ENCODE data around the gene ARHGAP44. TPM values are rescaled to one million over a fixed set of nuclear protein-coding genes. Genes with fewer than 3 reads are reported as not detected.

Gene ARHGAP44
- total RNA-seq, 1 donor from 2014 or later: 0.28 TPM

DNA sequence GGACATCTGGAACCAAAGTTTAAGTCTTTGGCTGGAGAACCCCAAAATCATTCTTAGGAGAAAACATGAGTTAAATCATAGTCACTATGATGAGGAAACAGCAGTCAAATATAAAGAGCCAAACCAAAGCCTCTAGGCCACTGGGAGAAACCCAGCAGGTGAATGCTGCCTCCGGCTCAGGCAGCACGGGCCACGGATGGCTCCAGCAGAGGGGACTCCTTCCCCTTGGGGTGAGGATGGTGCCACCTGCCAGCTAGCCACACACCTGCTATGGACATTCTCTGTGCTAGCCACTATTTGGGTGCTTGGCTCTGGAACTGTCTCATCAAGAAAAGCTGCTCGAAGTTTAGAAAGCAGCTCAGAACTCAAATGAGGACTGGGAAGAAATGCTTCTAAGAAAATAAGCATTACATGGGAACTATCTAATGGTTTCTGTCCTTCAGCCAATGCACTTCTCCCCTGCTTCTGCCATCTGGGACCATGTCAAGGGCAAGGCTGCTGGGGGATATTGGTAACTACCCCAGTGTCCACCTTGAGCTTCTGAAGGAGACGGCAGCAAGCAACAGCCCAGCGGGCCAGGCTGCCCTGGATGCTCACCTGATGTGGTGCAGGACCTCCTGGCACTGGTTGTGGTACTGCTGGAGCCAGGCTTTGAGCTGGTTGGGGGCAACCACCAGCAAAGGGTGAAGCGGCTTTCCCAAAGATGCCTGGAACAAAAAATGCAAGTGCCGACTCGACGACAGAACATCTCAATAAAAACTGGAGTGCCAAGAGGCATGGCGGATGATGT, 206.0 kb downstream of the ARHGAP44 start:
- no peak for ATAC-seq

- ATAC-seq: no peak
Observed at GRCh38 chr17:12995896-12996295, 206.6 kb downstream of the ARHGAP44 start.

- no peak for ATAC-seq
Observed at GRCh38 chr17:12996357-12996756, 207.1 kb downstream of the ARHGAP44 start.

- no peak for ATAC-seq
Observed at GRCh38 chr17:12996941-12997340, 207.6 kb downstream of the ARHGAP44 start.

DNA sequence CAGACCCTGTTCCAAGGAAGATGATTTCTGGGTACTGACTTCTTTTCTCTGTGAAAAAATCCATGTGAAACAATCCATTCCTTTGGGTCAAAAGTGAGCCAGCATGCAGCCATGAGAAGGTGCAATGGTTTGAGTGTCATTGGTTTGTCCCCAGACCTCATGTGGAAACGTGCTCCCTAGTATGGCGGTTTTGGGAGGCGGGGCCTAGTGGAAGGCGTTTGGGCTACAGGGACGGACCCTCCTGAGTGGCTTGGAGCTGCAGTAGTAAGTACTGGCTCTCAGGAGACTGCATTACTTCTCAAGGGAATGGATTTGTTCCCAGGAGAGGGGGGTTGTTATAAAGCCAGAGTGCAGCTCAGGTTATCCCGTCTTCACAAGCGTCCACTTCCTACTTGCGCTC, 209.2 kb downstream of the ARHGAP44 start:
- ATAC-seq: no peak

GRCh38 chr17:12998874-12999273, 209.6 kb downstream of the ARHGAP44 start:
- no peak for ATAC-seq

DNA sequence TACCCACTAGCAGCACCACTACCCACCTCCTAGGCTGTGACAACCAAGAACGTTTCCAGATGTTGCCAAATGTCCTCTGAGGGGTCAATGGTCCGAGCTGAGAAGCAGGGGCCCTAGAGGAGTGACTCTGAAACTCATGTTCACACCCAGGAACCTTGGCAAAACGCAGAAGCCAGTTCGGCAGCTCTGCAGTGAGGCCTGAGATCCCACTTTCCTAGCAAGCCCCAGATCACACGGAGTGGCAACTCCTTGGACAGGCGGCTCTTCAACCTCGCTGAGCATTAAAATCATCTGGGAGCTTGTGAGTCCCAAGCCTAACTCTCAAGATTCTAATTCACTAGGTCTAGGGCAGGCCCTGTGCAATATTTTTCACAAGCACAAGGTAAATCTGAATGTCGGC, 211.3 kb downstream of the ARHGAP44 start:
- no peak for ATAC-seq

DNA sequence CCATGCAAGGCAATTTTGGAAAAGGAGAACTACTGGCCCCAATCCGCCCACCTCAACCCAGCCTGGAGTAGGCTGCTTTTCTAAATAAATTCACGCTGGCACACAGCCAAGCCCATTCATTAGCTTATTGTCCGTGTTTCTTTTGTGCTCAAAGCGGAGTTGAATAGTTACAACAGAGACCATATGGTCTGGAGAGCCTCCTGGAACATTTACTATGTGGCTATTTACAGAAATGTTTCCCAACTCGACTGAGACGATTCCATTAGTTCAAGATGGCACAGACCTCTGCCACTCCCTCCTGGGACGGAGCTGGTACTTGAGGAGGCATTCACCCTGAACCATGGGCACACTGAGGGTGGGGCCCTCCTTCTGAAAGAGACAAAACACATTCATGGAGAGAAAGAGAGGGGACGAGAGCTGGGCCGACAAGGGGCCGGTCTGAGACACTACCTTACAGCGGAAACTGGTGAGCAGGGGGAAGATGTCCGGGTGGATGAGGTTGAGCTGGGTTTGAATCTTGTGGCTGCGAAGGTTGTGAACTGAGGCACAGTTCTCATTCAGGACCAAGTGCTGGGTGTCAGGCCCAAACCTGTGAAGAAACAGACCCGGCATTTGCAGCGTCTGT, 212.8 kb downstream of the ARHGAP44 start:
- no peak for ATAC-seq

DNA sequence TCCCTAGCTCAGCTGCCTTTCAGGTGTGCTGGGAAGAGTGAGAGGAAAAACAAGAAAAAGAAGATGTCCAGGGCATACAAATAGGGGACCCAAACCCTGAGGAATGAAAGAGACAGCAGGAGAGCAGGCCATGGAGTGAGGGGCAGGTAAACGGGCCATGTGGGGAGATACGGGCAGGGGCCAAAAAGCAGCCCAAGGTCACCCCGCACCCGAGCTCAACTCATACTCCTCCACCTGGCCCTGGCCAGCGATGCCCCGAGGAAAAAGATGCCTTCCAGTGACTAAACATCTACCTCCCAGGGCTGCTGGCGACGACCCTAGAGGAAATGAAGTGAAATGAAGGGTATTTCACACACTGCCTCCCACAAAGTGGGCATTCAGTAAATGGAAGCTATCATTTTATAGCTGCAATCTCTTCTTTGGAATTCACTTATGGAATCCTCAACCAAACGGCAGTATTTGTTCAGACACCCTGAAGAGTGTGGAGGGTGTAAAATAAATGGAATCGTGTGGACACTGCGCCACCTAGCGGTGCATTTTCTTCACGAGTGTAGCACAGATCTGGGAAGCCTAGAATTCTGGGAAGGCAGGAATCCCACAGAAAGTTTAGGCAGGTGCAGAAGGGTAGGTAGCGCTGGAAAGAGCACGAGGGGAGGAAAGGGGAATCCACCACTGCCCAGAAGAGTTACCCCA, 213.6 kb downstream of the ARHGAP44 start:
- ATAC-seq: peak; percentile 77

GRCh38 chr17:13003454-13003851, 214.2 kb downstream of the ARHGAP44 start:
- peak; percentile 29 for ATAC-seq

- no peak for ATAC-seq
Observed at GRCh38 chr17:13003927-13004326, 214.6 kb downstream of the ARHGAP44 start.

DNA sequence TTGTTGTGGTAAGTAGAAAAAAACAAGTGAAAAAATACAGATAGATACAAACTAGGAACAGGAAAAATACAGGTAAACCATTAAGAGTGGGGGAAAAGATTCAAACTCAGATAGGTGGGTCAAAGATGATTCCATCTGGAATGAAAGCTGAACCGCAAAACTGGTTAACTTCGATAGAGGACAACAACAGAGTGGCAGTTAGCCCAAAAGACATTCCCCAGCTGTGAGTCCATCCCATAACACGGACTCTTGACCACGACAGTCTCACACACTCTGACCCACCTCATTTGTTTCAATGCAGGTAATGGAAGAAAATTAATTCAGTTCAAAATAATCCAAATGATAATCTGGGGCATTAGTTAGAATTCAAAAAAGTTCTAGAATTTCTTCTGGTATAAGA, 215.0 kb downstream of the ARHGAP44 start:
- ATAC-seq: no peak

DNA sequence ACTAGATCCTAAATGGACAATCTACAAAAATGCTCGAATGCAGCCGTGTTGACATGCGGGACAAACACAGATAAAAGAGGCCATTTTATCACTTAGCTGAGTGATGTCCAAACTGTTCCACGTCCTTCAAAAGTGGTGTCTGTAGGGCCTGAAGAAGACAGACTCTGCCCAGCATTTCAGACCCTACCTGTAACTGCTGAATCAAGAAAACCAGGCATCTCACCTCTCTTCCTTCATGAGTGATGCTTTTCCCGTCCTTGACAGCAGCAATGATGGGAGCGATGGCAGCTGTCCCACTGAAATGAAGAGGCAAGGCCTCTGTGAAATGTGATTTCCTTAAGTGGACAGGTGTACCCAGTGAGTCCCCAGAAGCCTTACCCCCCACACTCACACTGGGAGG, 216.2 kb downstream of the ARHGAP44 start:
- no peak for ATAC-seq

- ATAC-seq: no peak
Observed at GRCh38 chr17:13008461-13008860, 219.2 kb downstream of the ARHGAP44 start.

GRCh38 chr17:13010959-13011358, 221.7 kb downstream of the ARHGAP44 start:
- ATAC-seq: no peak

GRCh38 chr17:13014801-13015200, 225.5 kb downstream of the ARHGAP44 start:
- no peak for ATAC-seq

GRCh38 chr17:13016881-13017654, 227.8 kb downstream of the ARHGAP44 start:
- ATAC-seq: peak; percentile 40

DNA sequence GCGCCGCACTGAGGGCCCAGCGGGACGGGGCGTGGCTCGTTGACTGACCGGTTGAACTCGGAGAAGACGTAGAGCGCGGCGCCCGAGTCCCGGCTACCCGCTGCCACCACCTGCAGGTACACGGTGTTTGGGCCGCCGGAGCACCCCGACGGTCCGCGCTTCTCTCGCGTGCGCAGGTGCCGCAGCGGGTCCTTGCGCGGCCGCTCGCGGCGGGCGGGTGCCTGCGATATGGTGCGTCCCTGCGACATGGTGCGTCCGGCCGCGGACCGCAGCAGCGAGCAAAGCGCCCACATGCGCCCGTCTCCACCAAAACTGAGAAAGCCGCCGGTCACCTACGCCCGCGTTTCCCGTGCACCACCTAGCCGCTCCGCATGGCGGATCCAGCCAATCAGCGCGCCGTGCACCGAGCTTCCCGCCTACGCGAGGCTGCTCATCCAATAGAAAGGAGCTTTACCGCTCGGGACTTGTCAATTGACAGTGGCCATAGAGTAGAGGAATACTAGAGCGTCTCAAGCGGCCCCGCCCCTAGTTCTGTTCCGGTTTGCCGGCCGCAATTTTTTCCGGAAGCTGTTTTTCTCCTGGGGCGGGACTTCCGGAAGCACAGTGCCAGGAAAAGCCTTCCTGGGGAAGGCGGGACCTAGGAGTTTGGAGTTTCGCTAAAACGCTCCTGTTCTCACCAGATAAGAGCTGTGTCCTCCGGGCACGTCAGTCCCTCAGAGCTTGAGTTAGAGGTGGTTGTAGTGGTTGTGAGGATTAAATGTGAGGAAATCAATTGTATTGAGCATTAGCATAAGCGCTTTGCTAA, 228.6 kb downstream of the ARHGAP44 start, which contains the start of gene ELAC2:
Gene ELAC2, minus strand, starts transcription at position 373 of the 805 bp plus-strand sequence. Its CDS starts 80 bp downstream, at position 293.
- peak; percentile 100 for ATAC-seq

DNA sequence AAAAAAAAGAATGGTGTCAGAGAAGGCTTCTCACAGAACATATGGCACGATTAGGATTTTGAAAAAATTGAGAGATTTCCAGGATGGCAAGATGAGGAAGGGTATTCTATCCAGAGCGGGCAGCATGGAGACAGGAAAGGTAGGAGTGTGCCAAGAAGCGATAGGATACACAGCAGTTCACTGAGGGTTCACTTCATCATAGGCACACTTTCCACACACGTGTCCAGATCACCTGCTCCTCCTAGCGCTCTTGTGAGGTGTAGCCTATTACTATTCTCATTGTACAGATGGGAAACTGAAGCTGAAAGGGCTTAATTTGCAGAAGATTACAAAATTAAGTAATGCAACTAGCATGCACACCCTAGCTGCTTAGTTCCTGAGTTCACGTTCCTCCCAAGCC, 234.7 kb downstream of the ARHGAP44 start:
- peak; percentile 55 for ATAC-seq

GRCh38 chr17:13024526-13025257, 235.4 kb downstream of the ARHGAP44 start:
- ATAC-seq: peak; percentile 80

DNA sequence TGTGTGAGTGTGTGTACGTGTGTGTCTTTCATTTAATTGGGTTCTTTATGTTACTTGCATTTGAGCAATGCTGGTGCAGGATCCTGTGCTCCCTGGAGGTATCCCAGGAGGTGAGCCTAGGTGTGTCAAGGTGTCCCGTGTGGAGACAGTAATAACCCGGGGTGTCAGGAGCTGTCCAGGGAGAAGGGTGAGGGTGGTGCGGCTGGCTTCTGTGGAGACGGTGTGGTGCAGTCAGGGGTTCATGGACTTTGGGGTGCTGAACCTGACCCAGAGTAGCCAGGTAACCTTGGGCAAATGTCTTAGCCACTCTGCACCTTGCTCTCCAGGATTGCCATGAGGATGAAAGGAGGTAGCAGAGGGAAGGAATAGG, 235.9 kb downstream of the ARHGAP44 start:
- no peak for ATAC-seq
